ENCODE measurements around the gene TCF25. TPM values are rescaled to one million over a fixed set of nuclear protein-coding genes. Genes with fewer than 3 reads are reported as not detected.

The TCF25 gene
- total RNA-seq, 1 experiment from 2014 or later = 79.6 TPM

GRCh38 chr16:89922884-89923639, 49.7 kb downstream of the TCF25 start, which contains the start of gene TUBB3:
TSS of gene TUBB3 (plus strand) at chr16:89923342. CDS start at chr16:89923402, 60 bp downstream.
- Histone ChIP-seq H2AFZ (ENCODE audit: low read length) (peak within 1 kb of the TSS; percentile 80), H3K9me2 (replicated peaks; ENCODE audit: low read length) (no peaks in the 10 kb centered on the region), H3K4me3 (ENCODE audit: low read length) (peak within 1 kb of the TSS; percentile 84), H4K20me1 (ENCODE audit: low read length) (peaks cover 21% of the 10 kb centered on the region; the same call in 1 of the 2 replicates), H3K79me2 (ENCODE audit: low read length) (0 out of 2 replicates have a peak, but pooled peaks cover 7% of the 10 kb centered on the region), H3K4me1 (ENCODE audit: insufficient read depth, low read length) (peaks cover 27% of the 10 kb centered on the region), H3K4me2 (ENCODE audit: low read length) (peak within 1 kb of the TSS; percentile 97), H3K27ac (ENCODE audit: low read length) (peak within 1 kb of the TSS; percentile 99), H3F3A (ENCODE audit: low read length, unreplicated experiment) (no peaks in the 10 kb centered on the region), H3K9ac (ENCODE audit: low read length) (peak within 1 kb of the TSS; percentile 97), H3K36me3 (ENCODE audit: low read depth, low read length) (no peaks in the 10 kb centered on the region), H3K9me3 (ENCODE audit: low read length) (no peaks in the 10 kb centered on the region), H3K27me3 (ENCODE audit: low read length) (no peaks in the 10 kb centered on the region)
- peak; percentile 34 for ATAC-seq
- ChIA-PET POLR2A (ENCODE audit: unreplicated experiment) (interaction anchor here (0.6 kb wide), 1 partner anchor 25 kb away, joined by 6 read pairs; the partner anchor contains the start of gene DEF8), CTCF (no interaction called here)
- BruUV-seq (replicated peaks) = no TSS peak
- intact Hi-C loops (cut with micrococcal nuclease) = no loop called here
- DNase-seq = peak; percentile 78
- TF ChIP-seq CTCF (conservative IDR thresholded peaks at IDR 0.05; ENCODE audit: low read depth, low read length) (no peak), EZH2 (IDR thresholded peaks at IDR 0.05; ENCODE audit: low read length, unreplicated experiment) (no peak)

- Histone ChIP-seq H2AFZ (ENCODE audit: low read length) (no peak overlapping the region), H3K27ac (ENCODE audit: low read length) (no peak overlapping the region), H3K9me2 (replicated peaks; ENCODE audit: low read length) (no peaks in the 10 kb centered on the region), H3K4me1 (ENCODE audit: insufficient read depth, low read length) (peaks cover 23% of the 10 kb centered on the region), H4K20me1 (ENCODE audit: low read length) (peaks cover 21% of the 10 kb centered on the region; the same call in 1 of the 2 replicates), H3F3A (ENCODE audit: low read length, unreplicated experiment) (no peaks in the 10 kb centered on the region), H3K4me2 (ENCODE audit: low read length) (peak overlapping the region; percentile 97), H3K9me3 (ENCODE audit: low read length) (no peaks in the 10 kb centered on the region), H3K36me3 (ENCODE audit: low read depth, low read length) (no peaks in the 10 kb centered on the region), H3K79me2 (ENCODE audit: low read length) (0 out of 2 replicates have a peak, but pooled peaks cover 7% of the 10 kb centered on the region), H3K4me3 (ENCODE audit: low read length) (peak overlapping the region; percentile 84), H3K27me3 (ENCODE audit: low read length) (no peaks in the 10 kb centered on the region), H3K9ac (ENCODE audit: low read length) (peak overlapping the region; percentile 97; the same call in 1 of the 2 replicates)
- POLR2A ChIA-PET (ENCODE audit: unreplicated experiment) = interaction anchor here (0.6 kb wide), 1 partner anchor 96 kb away, joined by 5 read pairs; no protein-coding TSS in a partner anchor
- no peak for ATAC-seq
- intact Hi-C loops (cut with micrococcal nuclease) = no loop called here
- DNase-seq = no peak
- TF ChIP-seq CTCF (conservative IDR thresholded peaks at IDR 0.05; ENCODE audit: low read depth, low read length) = no peak
- TF ChIP-seq EZH2phosphoT487 (IDR thresholded peaks at IDR 0.05; ENCODE audit: borderline replicate concordance, low read length) = no peak
- BruUV-seq (replicated peaks) = TSS peak; percentile 53
- CTCF ChIA-PET = no interaction called here
These were observed 50.4 kb downstream of the TCF25 start for GRCh38 chr16:89923640-89924296.

All from PC-3 (cell line).